Cardiac muscle cell (in vitro differentiated cells and primary cell): ENCODE results near the gene PTPRN. TPM values are rescaled to one million over a fixed set of nuclear protein-coding genes. Genes with fewer than 3 reads are reported as not detected.

ENCODE experiments used
- DNase-seq, 2 donors: peaks; one replicate each; pipeline versions ENCODE4 v3.0.0 to v3.0.0-alpha.2; 2010 to 2017; ENCODE audit warnings: low read depth in 1 of 2, low spot score in 1 of 2
- H3K27ac ChIP-seq: fragments of 200-600 bp; sonication (generic); 2 replicates; pipeline ENCODE4 v1.5.1; 2016
- H3K27me3 ChIP-seq: fragments of 200-600 bp; sonication (generic); 2 replicates; pipeline ENCODE4 v1.6.0; 2016; ENCODE audit warnings: control low read depth
- H3K36me3 ChIP-seq: fragments of 200-600 bp; sonication (generic); 2 replicates; pipeline ENCODE4 v1.5.1; 2016; ENCODE audit warnings: control low read depth
- H3K4me1 ChIP-seq: fragments of 200-600 bp; sonication (generic); 2 replicates; pipeline ENCODE4 v1.8.1; 2017; ENCODE audit warnings: low read depth, mild to moderate bottlenecking, mixed run types
- H3K4me3 ChIP-seq: fragments of 200-600 bp; sonication (generic); 2 replicates; pipeline ENCODE4 v1.5.1; 2016; ENCODE audit warnings: mild to moderate bottlenecking
- H3K9me3 ChIP-seq: fragments of 200-600 bp; sonication (generic); 2 replicates; pipeline ENCODE4 v1.5.1; 2017; ENCODE audit warnings: low read depth, mild to moderate bottlenecking, control low read depth
- CTCF ChIP-seq: IDR thresholded peaks from 2 replicates; pipeline ENCODE4 v1.5.1; 2012; ENCODE audit warnings: low read depth, mild to moderate bottlenecking, low read length
- polyA plus RNA-seq: library from polyadenylated mRNA; unstranded; fragments of >200 nt; fragmentation: Nextera tagmentation; extraction: Ambion mirVana; gene quantifications from 2 replicates; pipeline ENCODE4 v1.2.1, GENCODE V29; 2016
- total RNA-seq: library from RNA; depleted of rRNA; stranded (reverse); fragments of >200 nt; gene quantifications from 2 replicates; pipeline ENCODE4 v1.2.3, GENCODE V29; 2016

PTPRN gene
- total and polyA plus RNA-seq, 2 experiments from 2014 or later, result 0.36 to 1.4 TPM

GRCh38 chr2:219277703-219278654 lies 31.2 kb downstream of the PTPRN start:
- H3K4me3 ChIP-seq, result peak overlapping the region; percentile 76
- DNase-seq, result peak; percentile 82 to 85
- TF ChIP-seq CTCF, result peak; percentile 97
- H3K36me3 ChIP-seq, result peaks cover 13% of the 10 kb centered on the region
- no peaks in the 10 kb centered on the region for H3K9me3 ChIP-seq
- no peaks in the 10 kb centered on the region for H3K27me3 ChIP-seq
- peaks cover 16% of the 10 kb centered on the region for H3K4me1 ChIP-seq
- peak overlapping the region; percentile 97 for H3K27ac ChIP-seq

DNA sequence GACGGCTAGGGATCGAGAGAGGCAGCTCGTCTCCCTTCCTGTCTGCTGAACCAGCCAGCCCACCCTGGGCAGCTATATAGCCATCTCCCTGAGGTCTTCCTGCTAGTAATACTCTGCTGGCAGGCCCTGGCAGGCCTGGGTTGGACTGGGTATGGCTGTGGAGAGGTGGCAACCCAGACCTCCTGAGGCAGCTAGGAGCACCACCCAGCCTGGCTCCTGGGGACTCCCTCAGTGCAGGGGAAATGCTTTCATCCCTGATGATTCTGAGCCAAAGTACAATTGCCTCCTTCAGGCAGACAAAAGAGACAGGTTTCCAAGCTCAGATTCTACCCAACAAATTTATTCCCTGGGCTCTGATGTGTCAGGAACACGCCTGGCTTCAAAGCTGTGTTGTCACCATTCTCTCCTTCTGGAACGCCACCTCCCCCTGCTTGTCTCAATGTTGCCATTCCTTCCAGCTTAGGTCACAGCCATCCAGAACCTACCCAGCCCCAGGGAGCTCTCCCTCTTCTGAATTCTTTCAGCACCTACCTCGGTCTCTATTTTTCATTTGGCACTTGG lies 34.8 kb downstream of the PTPRN start:
- no peak overlapping the region for H3K4me3 ChIP-seq
- TF ChIP-seq CTCF, result no peak
- peak overlapping the region; percentile 84 for H3K27ac ChIP-seq
- H3K9me3 ChIP-seq, result no peaks in the 10 kb centered on the region
- peaks cover 16% of the 10 kb centered on the region for H3K4me1 ChIP-seq
- no peaks in the 10 kb centered on the region for H3K36me3 ChIP-seq
- peak; percentile 64 to 75 for DNase-seq
- peaks cover 8% of the 10 kb centered on the region for H3K27me3 ChIP-seq

- Histone ChIP-seq H3K36me3 (no peaks in the 10 kb centered on the region), H3K9me3 (no peaks in the 10 kb centered on the region), H3K4me1 (peaks cover 16% of the 10 kb centered on the region), H3K27me3 (peaks cover 11% of the 10 kb centered on the region), H3K27ac (peak overlapping the region; percentile 84), H3K4me3 (no peak overlapping the region)
- TF ChIP-seq CTCF, result no peak
- no peak for DNase-seq
These were observed 35.3 kb downstream of the PTPRN start for GRCh38 chr2:219273937-219274336.

GRCh38 chr2:219272995-219273394 lies 36.2 kb downstream of the PTPRN start:
- no peak for TF ChIP-seq CTCF
- Histone ChIP-seq H3K36me3 (no peaks in the 10 kb centered on the region), H3K4me1 (peaks cover 8% of the 10 kb centered on the region), H3K27me3 (peaks cover 11% of the 10 kb centered on the region), H3K9me3 (no peaks in the 10 kb centered on the region), H3K27ac (no peak overlapping the region), H3K4me3 (no peak overlapping the region)
- no peak for DNase-seq

GRCh38 chr2:219272356-219272755 lies 36.8 kb downstream of the PTPRN start:
- H3K4me3 ChIP-seq, result no peak overlapping the region
- no peaks in the 10 kb centered on the region for H3K9me3 ChIP-seq
- TF ChIP-seq CTCF, result no peak
- H3K36me3 ChIP-seq, result no peaks in the 10 kb centered on the region
- peaks cover 5% of the 10 kb centered on the region for H3K4me1 ChIP-seq
- peaks cover 11% of the 10 kb centered on the region for H3K27me3 ChIP-seq
- no peak overlapping the region for H3K27ac ChIP-seq
- no peak for DNase-seq
